ENCODE measurements around the gene KRT80. TPM values are rescaled to one million over a fixed set of nuclear protein-coding genes. Genes with fewer than 3 reads are reported as not detected.

The KRT80 gene
- polyA plus RNA-seq, 2 of the 4 experiments (the other 2 are of a cell fraction), result 38.3 to 63.1 TPM

Other genes with a start within 250 kb of the KRT80 start
- gene ACVR1B, start 240.3 kb downstream of the KRT80 start, polyA plus RNA-seq (2011; rRNA removed), result 18.4 and 20.1 TPM in 2 replicates
- gene ACVR1B, start 240.3 kb downstream of the KRT80 start, polyA plus RNA-seq (2017; fragmentation: RNase III; extraction: RNeasy Plus Mini Kit Qiagen cat#74134 plus additional on column Dnase treatment), result 13.2 to 15.2 TPM (median 14.6 TPM) in 3 replicates
- 0.22 and 0.35 TPM in 2 replicates for gene TAMALIN, start 185.1 kb downstream of the KRT80 start, polyA plus RNA-seq (2011; rRNA removed)
- gene TAMALIN, start 185.1 kb downstream of the KRT80 start, polyA plus RNA-seq (2017; fragmentation: RNase III; extraction: RNeasy Plus Mini Kit Qiagen cat#74134 plus additional on column Dnase treatment), result 0.16 to 0.30 TPM (median 0.29 TPM) in 3 replicates
- 81.3 and 89.6 TPM in 2 replicates for gene NR4A1, start 140.6 kb downstream of the KRT80 start, polyA plus RNA-seq (2011; rRNA removed)
- gene NR4A1, start 140.6 kb downstream of the KRT80 start, polyA plus RNA-seq (2017; fragmentation: RNase III; extraction: RNeasy Plus Mini Kit Qiagen cat#74134 plus additional on column Dnase treatment), result 24.7 to 39.6 TPM (median 28.7 TPM) in 3 replicates
- 124 and 141 TPM in 2 replicates for gene ATG101, start 122.0 kb downstream of the KRT80 start, polyA plus RNA-seq (2011; rRNA removed)
- gene ATG101, start 122.0 kb downstream of the KRT80 start, polyA plus RNA-seq (2017; fragmentation: RNase III; extraction: RNeasy Plus Mini Kit Qiagen cat#74134 plus additional on column Dnase treatment), result 81.3 to 87.9 TPM (median 82.6 TPM) in 3 replicates
- not detected in 2 replicates for gene SMIM41, start 112.3 kb downstream of the KRT80 start, polyA plus RNA-seq (2011; rRNA removed)
- gene SMIM41, start 112.3 kb downstream of the KRT80 start, polyA plus RNA-seq (2017; fragmentation: RNase III; extraction: RNeasy Plus Mini Kit Qiagen cat#74134 plus additional on column Dnase treatment), result not detected in 3 replicates
- gene KRT7, start 41.2 kb upstream of the KRT80 start, polyA plus RNA-seq (2011; rRNA removed), result 2,033 and 2,623 TPM in 2 replicates
- gene KRT7, start 41.2 kb upstream of the KRT80 start, polyA plus RNA-seq (2017; fragmentation: RNase III; extraction: RNeasy Plus Mini Kit Qiagen cat#74134 plus additional on column Dnase treatment), result 3,055 to 3,652 TPM (median 3,189 TPM) in 3 replicates
- 23.5 and 43.0 TPM in 2 replicates for gene KRT86, start 82.6 kb upstream of the KRT80 start, polyA plus RNA-seq (2011; rRNA removed)
- gene KRT86, start 82.6 kb upstream of the KRT80 start, polyA plus RNA-seq (2017; fragmentation: RNase III; extraction: RNeasy Plus Mini Kit Qiagen cat#74134 plus additional on column Dnase treatment), result 331 to 441 TPM (median 378 TPM) in 3 replicates
- 1,799 and 1,935 TPM in 2 replicates for gene KRT81, start 99.5 kb upstream of the KRT80 start, polyA plus RNA-seq (2011; rRNA removed)
- gene KRT81, start 99.5 kb upstream of the KRT80 start, polyA plus RNA-seq (2017; fragmentation: RNase III; extraction: RNeasy Plus Mini Kit Qiagen cat#74134 plus additional on column Dnase treatment), result 3,419 to 3,643 TPM (median 3,445 TPM) in 3 replicates
- gene KRT83, start 129.4 kb upstream of the KRT80 start, polyA plus RNA-seq (2011; rRNA removed), result 11.6 and 20.4 TPM in 2 replicates
- 43.3 to 52.1 TPM (median 44.8 TPM) in 3 replicates for gene KRT83, start 129.4 kb upstream of the KRT80 start, polyA plus RNA-seq (2017; fragmentation: RNase III; extraction: RNeasy Plus Mini Kit Qiagen cat#74134 plus additional on column Dnase treatment)
- 0.07 TPM in 1 of 2 replicates, not detected in the other for gene KRT85, start 175.5 kb upstream of the KRT80 start, polyA plus RNA-seq (2011; rRNA removed)
- gene KRT85, start 175.5 kb upstream of the KRT80 start, polyA plus RNA-seq (2017; fragmentation: RNase III; extraction: RNeasy Plus Mini Kit Qiagen cat#74134 plus additional on column Dnase treatment), result 2.9 to 4.8 TPM (median 3.7 TPM) in 3 replicates
- not detected in 2 replicates for gene KRT84, start 193.6 kb upstream of the KRT80 start, polyA plus RNA-seq (2011; rRNA removed)
- not detected in 3 replicates for gene KRT84, start 193.6 kb upstream of the KRT80 start, polyA plus RNA-seq (2017; fragmentation: RNase III; extraction: RNeasy Plus Mini Kit Qiagen cat#74134 plus additional on column Dnase treatment)
- gene KRT82, start 214.3 kb upstream of the KRT80 start, polyA plus RNA-seq (2011; rRNA removed), result not detected in 2 replicates
- gene KRT82, start 214.3 kb upstream of the KRT80 start, polyA plus RNA-seq (2017; fragmentation: RNase III; extraction: RNeasy Plus Mini Kit Qiagen cat#74134 plus additional on column Dnase treatment), result not detected in 3 replicates
- not detected in 2 replicates for gene KRT75, start 242.4 kb upstream of the KRT80 start, polyA plus RNA-seq (2011; rRNA removed)
- not detected in 3 replicates for gene KRT75, start 242.4 kb upstream of the KRT80 start, polyA plus RNA-seq (2017; fragmentation: RNase III; extraction: RNeasy Plus Mini Kit Qiagen cat#74134 plus additional on column Dnase treatment)